Suppressor macrophage treated with lipopolysaccharide for 1 hour (primary cell): ENCODE data around the gene DCBLD1.
A peak's percentile ranks its signal among the peaks of the same experiment; 100 is the strongest.

Source experiments
- DNase-seq, 3 donors: peaks; one replicate each; pipeline ENCODE4 v3.0.0-alpha.2; 2020 to 2022

The DCBLD1 gene

DNA sequence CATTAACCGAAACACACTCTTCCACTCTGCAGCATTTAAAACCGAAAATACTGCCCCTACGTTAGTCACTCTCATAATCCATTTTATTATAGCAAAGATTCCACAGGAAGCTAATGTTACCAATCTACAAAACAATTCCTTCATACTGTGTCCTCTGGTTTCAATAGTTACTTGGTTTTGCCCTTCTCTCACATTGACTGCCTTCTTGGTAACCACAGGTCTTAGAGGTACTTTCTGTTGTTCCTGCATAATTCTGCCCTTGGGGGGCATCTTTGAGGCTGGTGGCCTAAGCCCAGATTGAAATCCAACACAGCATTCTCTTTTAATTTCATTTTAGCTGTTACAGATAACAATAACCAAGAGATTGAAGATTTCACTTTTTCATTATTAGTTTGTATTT is 9.8 kb upstream of the DCBLD1 start:
- no peak for DNase-seq

DNA sequence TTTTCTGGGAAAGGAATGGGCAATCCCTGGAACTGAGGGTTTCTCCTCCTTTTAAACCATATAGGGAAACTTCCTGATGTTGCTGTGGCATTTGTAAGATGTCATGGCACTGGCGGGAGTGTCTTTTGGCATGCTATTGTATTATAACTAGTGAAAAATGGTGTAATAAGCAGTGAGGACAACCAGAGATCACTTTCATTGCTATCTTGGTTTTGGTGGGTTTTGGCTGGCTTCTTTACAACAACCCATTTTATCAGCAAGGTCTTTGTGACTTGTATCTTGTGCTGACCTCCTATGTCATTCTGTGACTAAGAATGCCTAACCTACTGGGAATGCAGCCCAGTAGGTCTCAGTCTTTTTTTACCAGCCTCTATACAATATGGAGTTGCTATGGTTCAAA is 9.1 kb upstream of the DCBLD1 start:
- DNase-seq = no peak

DNA sequence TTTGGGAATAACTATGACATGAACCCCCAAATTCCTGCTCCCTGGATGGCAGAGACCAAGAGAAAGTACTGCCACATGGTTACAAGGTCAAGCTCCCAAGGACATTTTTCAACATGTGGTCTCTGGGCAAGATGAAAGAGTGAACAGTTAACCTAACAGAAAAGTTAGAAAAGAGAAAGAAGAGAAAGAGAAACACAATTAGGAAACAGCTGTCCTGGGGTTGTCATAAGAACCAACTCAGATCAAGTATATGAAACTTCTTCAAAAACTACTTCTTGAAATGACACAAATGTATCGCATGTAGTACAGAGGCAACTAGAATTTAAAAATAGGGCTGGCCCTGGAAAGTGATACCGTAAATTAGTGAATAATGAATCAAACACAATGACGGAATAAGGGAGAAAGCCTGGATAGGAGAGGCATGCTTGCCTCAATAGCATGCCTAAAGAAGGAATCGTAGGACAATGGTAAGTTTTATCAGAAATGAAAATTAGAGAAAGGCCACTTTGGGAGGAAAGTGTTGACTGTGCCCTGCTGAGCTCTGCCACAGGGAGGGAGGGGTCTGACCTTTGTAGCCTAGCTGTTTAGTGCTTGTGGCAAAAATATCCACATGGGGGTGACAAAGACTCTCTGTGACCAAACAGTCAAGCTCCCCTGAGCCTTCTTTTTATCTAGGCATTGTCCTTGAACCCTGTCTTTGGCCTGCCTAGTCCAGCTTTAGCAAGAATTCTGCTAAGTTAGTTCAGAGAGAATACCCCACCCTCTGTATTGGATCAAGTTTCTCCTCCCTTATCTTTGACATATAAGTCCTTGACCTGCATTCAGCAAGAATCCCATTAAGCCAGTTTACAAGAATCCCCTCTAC is 4.3 kb upstream of the DCBLD1 start:
- DNase-seq = peak; percentile 53 to 59 (median 55)

- DNase-seq = no peak
Observed at GRCh38 chr6:117478853-117479231, 3.6 kb upstream of the DCBLD1 start.

DNA sequence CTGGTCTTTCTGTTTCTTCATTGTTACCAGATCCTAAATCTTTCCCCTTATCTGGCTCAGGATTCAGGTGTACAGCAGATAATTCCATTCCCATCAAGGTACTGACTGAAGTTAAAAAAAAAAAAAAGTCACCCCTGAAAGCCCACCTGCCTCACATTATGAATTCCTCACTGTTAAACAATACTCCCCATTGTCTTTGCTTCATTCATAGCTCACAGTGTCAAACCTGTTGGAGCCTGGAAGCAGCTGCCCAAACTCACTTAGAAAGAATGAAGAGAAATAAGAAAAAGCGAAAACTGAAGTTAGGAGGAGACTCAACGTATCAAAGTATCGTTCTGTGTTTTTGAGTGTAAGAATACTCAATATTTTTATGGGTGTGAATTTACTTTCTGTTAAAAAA is 1.8 kb upstream of the DCBLD1 start:
- no peak for DNase-seq

DNA sequence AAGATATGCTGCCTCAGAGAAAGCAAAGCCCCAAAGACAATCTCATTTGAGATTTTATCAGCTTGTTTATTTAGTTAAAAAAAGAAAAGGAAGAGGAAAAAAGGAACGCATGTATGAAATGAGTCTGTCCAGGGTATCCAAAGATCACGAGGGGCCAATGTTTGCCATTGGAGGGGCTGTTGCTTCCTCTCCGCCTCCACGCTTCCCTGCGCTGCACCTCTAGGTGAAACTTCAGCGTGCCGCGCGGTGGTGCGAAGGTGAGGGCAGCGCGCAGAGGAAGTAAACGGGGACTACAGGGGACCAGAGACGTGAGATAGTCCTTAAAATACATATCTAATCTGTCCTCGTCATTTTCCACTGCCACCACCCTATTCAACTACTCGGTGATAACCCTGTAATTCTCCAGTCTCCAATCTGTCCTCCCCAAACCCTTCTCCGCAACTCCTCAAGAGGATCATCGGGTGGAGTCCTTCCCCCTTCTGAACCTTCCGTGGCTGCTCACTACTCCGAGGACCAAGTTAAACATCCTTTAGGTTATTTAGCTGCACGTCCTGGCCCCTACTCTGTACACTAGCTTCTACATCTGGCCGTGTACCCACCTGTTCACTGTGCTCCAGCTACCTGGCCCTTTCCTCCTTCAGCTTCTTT is 1.1 kb upstream of the DCBLD1 start:
- no peak for DNase-seq

DNA sequence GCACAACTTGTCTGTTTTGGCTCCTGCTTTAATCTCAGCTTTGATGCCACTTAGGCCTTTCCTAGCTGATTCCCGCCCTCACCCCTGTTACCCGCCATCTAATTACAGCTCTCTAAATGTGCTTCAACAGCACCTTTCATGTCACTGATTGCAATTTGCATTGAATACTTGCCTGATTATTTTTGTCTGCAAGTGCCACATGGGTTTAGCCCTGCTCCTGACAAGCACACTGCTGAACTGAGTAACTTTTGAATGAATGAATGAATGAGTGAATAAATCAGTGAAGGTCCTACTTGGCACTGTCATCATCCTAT is 591 bp upstream of the DCBLD1 start:
- no peak for DNase-seq

DNA sequence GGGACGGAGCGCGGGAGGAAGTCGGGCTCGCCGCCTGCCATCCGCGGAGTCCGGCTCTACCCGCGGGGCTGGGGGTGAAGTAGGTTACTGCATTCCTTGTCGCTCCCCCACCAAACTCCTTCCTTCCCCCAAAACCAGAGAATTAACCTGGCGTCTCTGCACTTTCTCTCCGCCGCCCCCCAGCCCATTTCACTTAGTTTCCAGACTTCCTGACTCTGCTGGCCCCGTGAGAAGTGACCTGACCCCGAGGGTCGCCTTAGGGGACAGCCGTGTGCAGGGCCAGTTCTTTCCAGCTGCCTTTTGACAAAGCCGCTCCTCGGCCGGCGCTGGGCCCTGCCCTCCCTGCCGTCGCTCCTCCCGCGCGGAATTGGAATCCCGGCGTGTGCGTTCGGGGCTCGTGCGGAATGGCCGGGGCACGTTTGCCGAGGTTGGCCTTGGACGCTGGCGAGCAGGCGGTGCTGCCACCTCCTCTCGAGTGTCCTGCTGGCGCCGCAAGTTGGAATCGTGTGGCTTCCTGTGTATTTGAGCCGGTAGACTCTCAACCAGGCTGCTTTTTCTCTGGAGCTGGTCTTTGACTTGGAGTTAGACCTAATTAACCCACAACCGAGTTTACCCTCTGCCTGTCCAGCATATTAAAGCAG is 650 bp downstream of the DCBLD1 start:
- DNase-seq = peak; percentile 52 to 78 (median 61)

DNA sequence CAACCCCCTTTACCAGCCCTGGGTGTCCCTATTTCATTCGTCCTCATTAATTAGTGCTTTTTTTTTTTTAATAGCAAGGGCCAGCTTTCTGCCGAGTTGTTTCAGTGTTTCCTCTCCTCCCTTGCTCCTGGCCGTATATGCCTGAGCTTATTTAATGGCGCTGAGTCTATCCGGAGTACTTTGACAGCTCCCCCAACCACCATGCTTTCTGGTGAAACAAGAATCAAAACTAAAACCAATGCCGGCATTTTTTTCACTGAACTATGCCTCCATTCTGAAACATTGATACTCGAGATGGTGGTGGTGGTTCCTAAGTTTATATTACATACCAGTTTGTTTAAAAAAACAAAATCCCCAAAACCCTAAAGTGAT is 1.2 kb downstream of the DCBLD1 start:
- peak; percentile 44 to 60 (median 47) for DNase-seq

- DNase-seq = no peak
Observed at GRCh38 chr6:117484052-117484646, 1.7 kb downstream of the DCBLD1 start.

DNA sequence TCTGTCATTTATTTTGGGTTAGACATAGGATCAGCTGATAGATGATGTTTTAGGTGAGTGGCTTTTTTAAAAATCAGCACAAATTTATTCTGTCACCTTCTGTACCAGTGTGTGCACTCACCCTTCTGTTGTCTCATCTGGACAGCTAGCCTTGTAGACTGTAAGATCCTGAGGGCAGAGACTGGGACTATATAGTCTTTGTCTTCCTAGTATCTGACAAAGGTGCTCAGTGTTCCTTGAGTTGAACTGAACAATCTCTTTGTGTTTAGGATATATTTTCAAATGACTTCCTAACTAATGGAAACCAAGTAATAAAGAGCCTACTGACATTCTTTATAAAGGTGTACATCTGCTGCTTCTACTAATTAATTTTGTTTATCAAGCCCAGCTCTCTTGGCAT is 3.0 kb downstream of the DCBLD1 start:
- DNase-seq = no peak

GRCh38 chr6:117487821-117488220 is 5.3 kb downstream of the DCBLD1 start:
- no peak for DNase-seq

- DNase-seq = no peak
Observed at GRCh38 chr6:117489003-117489402, 6.5 kb downstream of the DCBLD1 start.

DNA sequence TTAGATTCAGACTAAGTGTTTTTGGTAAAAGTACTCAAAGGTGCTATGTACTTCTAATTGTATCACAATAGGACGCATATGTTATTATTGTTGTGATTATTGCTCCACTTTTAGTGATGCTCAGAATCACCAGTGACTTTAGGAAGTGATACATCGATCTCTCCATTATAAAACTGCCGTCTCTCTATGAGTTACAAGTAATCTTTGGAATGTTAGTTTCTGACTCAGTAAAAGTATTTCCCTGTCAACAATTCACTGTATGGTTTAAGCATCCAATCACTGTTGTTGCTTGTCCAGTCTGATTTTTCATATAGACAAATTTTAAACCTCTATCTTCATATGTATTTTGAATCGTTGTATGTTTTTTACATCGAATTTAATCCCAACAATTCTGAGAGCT is 9.4 kb downstream of the DCBLD1 start:
- DNase-seq = no peak

DNA sequence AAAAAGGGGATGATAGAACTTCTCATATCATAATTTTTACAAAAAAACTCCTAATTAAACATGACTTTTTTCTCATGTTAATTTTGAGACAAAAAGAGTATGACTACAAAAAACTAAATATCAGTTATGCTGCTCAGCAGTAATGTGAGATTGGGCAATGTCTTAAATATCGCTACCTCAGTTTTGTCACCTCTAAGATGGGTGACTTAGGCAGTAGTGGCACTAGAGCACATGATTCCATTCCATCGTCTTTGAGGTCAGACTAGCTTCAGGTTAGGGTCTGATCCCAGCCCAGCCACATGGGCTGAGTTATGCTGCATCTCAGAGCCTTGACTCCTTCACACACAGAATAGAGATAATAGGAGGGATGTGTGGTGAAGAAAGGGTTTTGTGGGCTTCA is 11.0 kb downstream of the DCBLD1 start:
- DNase-seq = no peak

- peak; percentile 30 to 59 (median 53) for DNase-seq
Observed at GRCh38 chr6:117494283-117494682, 11.8 kb downstream of the DCBLD1 start.

GRCh38 chr6:117494694-117495318 is 12.3 kb downstream of the DCBLD1 start:
- no peak for DNase-seq

GRCh38 chr6:117495425-117495824 is 13.0 kb downstream of the DCBLD1 start:
- no peak for DNase-seq

DNA sequence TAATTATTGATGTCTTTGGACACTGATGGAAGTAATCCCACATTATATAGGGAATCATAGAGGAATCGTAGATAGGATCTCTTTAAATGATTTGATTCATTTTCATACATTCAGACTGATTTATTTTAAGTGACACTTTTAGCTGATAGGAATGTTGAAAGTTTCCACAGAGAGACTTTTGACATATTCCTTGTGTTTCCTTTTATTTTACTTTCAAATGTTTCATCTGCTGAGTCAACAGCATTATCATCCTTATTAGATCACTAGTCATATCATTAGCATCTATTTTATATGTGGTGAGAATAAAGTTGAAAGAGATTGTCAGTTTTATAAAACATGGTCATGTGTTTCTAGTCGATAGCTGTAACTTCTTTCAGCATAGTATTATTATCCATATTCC is 13.4 kb downstream of the DCBLD1 start:
- DNase-seq = peak in 1 of 3 donors; percentile 17

DNA sequence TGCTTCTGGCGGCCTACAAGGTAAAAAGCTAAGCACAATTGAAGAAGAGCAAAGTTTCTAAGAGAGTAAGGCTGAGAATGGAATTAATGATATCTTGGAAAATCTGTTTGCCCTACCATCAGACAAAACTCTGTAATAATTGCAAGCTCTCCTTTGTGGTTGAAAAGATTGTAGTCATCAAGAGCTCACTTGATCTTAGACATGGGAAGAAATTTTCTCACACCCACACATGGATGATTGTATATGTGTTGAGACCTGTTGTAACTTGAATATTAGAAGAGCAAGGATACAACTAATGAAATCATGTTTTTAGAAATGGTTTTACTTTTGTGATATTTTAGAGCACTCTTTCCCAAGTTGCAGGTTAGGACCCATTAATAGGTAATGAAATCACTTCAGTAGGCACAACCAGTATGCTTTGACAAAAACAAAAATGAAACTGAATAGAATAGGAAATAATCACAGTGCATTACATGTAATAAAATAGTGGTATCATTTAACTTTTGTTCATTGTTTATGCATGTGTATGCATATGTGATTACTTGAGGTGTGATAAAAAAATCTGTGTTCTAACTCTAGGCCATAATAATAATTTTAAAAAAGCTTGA is 14.0 kb downstream of the DCBLD1 start:
- DNase-seq = peak; percentile 52 to 86 (median 78)

- DNase-seq = no peak
Observed at GRCh38 chr6:117497237-117497636, 14.8 kb downstream of the DCBLD1 start.

GRCh38 chr6:117498159-117498558 is 15.7 kb downstream of the DCBLD1 start:
- peak; percentile 24 to 64 (median 46) for DNase-seq

GRCh38 chr6:117501722-117502121 is 19.2 kb downstream of the DCBLD1 start:
- DNase-seq = no peak
